GM18505 (cell line): ENCODE data around the gene ZNF716.

Experiments
- ATAC-seq: cut with Tn5 transposase; IDR thresholded peaks from one replicate; pipeline ENCODE4 v1.9.1; 2021; ENCODE audit not compliant: unreplicated experiment
- POLR2A ChIP-seq: IDR thresholded peaks from 4 replicates; pipeline ENCODE4 v1.6.1; 2011; ENCODE audit warnings: borderline replicate concordance; ENCODE audit not compliant: insufficient read depth, insufficient read length; ENCODE audit errors: extremely low read depth

Gene ZNF716

DNA sequence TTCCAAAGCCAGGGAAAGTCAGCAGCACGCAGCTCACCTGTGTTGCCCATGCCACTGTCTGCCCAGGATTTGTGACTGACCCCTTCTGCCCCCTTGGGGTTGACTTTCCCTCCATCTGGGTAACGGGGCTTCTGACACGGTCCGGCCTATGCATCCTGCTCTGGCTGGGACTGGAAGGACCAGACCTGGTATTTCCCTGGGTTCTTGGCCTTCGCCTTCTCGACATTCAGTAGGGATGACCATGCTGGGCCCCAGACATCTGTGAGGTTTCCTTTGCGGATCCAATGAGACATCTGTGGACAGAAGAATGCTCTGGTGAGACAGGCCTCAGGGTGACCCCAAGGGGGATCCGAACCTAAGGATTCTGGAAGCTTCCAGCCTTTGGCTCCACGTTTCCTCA lies 34.2 kb upstream of the ZNF716 start:
- ATAC-seq: no peak
- no peak for TF ChIP-seq POLR2A

GRCh38 chr7:57416601-57417358 lies 33.2 kb upstream of the ZNF716 start:
- ATAC-seq: no peak
- TF ChIP-seq POLR2A: no peak

- ATAC-seq: no peak
- no peak for TF ChIP-seq POLR2A
Measured at GRCh38 chr7:57417736-57418135, 32.2 kb upstream of the ZNF716 start.

GRCh38 chr7:57423768-57424167 lies 26.2 kb upstream of the ZNF716 start:
- no peak for ATAC-seq
- TF ChIP-seq POLR2A: no peak

DNA sequence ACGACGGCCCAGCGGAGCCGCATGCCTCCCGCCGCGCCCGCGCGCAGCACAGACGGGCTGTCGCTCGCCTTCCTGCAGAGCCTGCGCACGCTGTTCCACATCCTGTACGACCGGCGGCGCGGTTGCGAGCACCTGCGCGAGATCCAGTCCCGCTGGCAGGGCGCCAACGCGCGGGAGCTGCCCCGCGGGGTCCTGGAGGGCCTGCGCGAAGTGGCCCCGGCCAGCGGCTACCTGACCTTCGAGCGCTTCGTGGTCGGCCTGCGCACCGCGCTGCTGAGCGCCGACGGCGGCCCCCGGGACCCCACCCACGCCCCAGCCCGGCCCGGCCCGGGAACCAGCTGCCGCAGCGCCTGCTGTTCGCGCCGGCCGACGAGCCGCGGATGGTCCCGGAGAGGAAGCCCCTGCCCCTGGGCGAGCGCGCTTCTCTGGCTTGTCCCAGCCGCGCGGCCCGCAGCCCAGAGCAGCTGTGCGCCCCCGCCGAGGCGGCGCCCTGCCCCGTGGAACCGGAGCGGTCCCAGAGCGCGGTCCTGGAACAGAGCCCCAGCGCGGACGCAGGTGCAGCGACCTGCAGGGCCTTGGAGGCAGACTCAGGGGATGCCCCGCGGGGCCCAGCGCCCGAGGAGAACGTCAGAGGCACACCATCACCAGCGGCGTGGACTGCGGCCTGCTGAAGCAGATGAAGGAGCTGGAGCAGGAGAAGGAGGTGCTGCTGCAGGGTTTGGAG lies 25.3 kb upstream of the ZNF716 start:
- ATAC-seq: no peak
- TF ChIP-seq POLR2A: no peak

DNA sequence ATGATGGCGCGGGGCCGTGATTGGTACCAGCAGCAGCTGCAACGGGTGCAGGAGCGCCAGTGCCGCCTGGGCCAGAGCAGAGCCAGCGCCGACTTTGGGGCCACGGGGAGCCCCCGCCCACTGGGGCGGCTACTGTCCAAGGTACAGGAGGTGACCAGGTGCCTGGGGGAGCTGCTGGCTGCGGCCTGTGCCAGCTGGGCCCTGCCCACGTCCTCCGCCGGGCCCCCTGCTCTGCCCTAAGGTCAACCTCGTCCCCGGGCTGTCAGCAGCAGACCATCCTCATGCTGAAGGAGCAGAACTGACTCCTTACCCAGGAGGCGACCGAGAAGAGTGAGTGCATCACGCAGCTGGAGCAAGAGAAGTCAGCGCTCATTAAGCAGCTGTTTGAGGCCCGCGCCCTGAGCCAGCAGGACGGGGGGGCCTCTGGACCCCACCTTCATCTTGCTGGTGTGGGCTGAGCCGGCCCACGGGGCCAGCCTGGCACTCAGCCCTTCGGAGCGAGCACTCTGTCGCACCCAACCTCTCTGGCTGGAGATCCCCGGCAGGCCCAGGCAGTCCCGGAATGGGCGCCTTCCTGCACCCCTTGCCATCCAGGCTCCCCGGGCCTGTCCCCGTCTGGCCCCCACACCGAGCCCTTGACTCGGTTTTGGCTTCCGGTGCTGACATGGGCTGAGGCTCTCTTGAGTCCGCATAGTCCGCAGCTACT lies 24.6 kb upstream of the ZNF716 start:
- no peak for TF ChIP-seq POLR2A
- no peak for ATAC-seq

GRCh38 chr7:57425969-57426628 lies 23.9 kb upstream of the ZNF716 start:
- no peak for TF ChIP-seq POLR2A
- no peak for ATAC-seq

DNA sequence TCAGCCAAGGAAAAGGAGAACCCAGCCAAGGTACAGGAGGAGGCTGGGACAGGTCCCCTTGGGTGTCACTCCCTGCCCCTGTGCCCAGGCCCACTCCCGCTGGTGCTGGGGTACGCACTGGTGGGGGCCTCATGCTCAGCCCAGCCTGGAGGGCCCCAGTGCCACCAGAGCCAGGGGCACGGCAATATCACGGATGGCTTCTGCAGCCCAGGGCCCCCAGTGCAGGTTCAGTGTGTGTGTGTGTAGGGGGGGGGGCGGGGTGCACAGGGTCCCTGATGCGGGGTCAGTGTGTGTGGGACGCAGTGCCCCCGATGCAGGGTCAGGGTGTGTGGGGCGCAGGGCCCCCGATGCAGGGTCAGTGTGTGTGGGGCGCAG lies 23.4 kb upstream of the ZNF716 start:
- no peak for TF ChIP-seq POLR2A
- no peak for ATAC-seq

DNA sequence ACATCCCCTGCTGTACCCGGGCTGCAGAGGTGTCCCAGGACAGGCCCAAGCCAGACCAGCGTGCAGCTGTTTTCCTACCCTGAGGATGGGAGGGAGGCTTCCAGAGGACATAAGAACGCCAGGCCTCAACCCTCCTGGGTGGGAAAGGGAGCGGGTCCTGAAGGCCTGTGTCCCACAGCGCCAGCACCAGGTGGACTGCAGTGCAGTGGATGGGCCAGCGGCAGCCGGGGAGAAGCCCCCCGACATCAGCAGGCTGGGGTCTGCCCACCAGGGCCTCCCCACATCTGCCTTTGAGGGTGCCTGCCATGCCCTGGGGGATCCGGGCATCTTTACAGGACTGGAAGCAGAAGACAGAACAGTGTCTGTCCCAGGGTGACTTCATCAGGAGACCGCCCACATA lies 22.8 kb upstream of the ZNF716 start:
- no peak for TF ChIP-seq POLR2A
- no peak for ATAC-seq

DNA sequence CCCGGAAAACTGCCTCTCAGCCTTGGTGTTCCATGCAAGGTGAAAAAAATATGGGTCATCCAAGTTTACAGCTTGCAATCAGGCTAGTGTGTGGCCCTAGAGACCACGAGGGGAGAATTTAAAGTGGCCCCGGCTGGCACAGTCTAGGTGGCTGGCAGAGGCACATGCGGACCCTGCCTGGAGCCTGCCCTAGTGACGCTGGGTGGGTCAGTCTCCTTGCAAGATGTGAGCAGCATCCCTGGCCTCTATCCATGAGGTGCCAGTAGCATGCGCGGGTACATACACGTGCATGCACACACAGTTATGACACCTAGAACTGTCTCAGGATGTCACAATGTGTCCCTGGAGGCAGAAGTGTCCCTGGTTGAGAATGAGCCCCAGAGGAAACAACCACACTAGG lies 22.4 kb upstream of the ZNF716 start:
- no peak for ATAC-seq
- no peak for TF ChIP-seq POLR2A

- TF ChIP-seq POLR2A: no peak
Measured at GRCh38 chr7:57432583-57432982, 17.4 kb upstream of the ZNF716 start.

GRCh38 chr7:57437581-57437980 lies 12.4 kb upstream of the ZNF716 start:
- no peak for TF ChIP-seq POLR2A
- ATAC-seq: no peak

More at GRCh38 chr7:57432583-57432982, 17.4 kb upstream of the ZNF716 start:
- ATAC-seq: no peak

DNA sequence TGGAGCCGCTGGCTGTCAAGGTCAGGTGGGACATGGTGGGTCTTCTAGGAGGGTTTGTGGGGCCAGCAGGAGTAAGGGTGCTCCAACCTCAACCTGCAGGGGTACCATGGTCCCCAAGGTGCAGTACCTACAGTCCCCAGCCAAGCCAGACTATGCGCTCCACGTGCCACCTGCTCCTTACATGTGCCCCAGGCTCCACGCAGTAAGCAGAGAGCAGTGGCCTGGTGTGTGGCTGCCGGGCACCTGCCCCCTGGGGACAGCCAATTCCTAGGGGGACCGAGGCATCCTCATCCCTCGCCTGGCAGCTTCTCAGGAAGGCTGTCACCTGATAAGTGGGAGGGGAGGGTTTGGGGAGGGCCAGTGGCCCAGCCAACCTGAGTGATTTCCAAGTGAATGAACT lies 11.7 kb upstream of the ZNF716 start:
- TF ChIP-seq POLR2A: no peak
- ATAC-seq: no peak
